Smooth muscle cell of the brain vasculature (primary cell): ENCODE data around the gene NFAT5.
"Not testable (repeated sequence)": the region's sequence is repeated elsewhere in the genome, so short reads cannot be mapped to it uniquely, and the experiment has no call there.

Experiments
- DNase-seq: peaks from one replicate; pipeline ENCODE4 v3.0.0-alpha.2; 2012; ENCODE audit warnings: low read depth, low spot score

NFAT5 gene

DNA sequence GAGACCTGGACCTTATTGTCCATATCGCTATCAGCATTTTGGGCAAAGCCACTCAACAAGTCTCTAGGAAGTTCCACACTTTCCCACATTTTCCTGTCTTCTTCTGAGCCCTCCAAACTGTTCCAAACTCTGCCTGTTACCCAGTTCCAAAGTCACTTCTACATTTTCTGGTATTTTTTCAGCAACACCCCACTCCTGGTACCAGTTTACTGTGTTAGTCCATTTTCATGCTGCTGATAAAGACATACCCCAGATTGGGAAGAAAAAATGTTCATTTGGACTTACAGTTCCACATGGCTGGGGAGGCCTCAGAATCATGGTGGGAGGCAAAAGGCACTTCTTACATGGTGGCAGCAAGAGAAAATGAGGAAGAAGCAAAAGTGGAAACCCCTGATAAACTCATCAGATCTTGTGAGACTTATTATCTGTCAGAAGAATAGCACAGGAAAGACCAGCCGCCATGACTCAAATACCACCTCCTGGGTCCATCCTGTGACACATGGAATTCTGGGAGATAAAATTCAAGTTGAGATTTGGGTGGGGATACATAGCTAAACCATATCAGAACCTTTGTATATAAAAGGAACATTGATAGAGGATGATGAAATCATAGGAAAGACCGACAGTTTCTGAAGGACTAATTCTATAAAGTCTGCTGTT, 71.6 kb downstream of the NFAT5 start:
- not testable (repeated sequence) for DNase-seq

- not testable (repeated sequence) for DNase-seq
These were observed 78.2 kb downstream of the NFAT5 start for GRCh38 chr16:69643997-69644396.

DNA sequence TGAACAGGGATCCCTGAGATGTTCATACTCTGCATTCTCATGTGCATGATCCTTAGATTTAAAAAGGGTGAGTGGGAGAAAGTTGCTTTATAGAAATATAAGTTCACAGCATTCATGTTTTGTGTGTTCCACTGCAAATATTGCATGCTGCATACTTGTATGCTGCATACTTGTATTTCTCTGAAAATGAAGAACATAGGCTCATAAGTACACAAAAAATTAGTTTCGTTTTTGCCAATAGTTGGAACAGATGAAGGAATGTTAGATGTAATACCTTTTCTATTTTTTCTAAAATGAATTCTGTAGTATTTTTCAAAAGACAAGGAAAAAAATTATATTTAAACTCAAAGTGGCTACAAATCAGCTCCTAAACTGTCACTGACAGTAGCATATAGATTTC, 79.0 kb downstream of the NFAT5 start:
- no peak for DNase-seq

GRCh38 chr16:69647020-69647419, 81.3 kb downstream of the NFAT5 start:
- DNase-seq = no peak

- DNase-seq = no peak
These were observed 85.5 kb downstream of the NFAT5 start for GRCh38 chr16:69651217-69651616.

GRCh38 chr16:69654280-69654931, 88.6 kb downstream of the NFAT5 start:
- no peak for DNase-seq

GRCh38 chr16:69660166-69660565, 94.4 kb downstream of the NFAT5 start:
- DNase-seq = no peak

DNA sequence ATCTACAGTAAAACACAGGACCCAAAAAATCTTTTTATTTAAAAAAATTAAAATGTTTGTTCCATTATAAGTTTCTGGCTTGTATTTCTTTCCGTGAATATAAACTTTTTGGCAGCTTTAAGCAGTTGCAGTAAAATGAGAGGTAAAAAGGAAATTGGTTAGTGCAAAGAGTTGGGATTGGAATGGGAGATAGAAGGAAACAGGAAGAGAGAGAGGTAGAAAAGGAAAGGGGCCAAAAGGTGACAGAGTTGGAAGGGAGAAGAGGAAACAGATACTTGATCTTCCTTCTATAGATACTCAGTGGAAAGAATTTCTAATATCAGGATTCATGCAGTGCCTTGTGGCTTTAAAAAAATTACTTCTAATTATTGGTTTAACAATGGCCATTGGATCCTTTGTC, 97.1 kb downstream of the NFAT5 start:
- no peak for DNase-seq

- no peak for DNase-seq
These were observed 98.1 kb downstream of the NFAT5 start for GRCh38 chr16:69663846-69664245.

GRCh38 chr16:69669577-69669976, 103.8 kb downstream of the NFAT5 start:
- no peak for DNase-seq

DNA sequence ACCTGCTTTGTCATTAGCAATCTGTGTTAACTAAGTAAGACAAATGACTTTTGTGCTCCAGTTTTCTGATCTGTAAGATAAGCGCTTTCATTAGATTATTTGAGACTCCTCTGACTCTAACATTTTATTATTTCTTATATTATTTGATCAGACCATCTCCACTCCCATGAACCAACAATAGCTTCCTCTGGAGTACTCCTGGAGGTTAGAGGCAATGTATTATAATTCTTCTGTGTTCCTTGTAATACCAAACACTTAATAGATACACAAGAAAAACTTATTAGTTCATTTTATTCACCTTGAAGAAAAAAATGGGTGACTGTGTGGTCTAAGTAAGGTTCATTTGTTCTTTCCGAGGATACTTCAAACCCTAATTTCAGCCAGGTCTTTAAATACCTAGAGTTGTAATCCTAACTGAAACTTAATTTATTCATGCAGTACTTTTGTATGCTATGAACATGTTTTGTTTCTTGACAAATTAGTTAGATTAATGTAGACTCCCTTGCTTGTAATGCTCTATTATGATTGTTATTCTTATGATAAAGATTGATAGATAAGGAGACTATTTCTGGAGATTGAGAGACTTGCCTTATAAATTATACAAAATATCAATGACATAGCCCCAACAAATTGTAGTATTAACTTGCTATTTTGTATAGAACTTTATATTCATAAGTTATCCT, 106.7 kb downstream of the NFAT5 start:
- DNase-seq = no peak

DNA sequence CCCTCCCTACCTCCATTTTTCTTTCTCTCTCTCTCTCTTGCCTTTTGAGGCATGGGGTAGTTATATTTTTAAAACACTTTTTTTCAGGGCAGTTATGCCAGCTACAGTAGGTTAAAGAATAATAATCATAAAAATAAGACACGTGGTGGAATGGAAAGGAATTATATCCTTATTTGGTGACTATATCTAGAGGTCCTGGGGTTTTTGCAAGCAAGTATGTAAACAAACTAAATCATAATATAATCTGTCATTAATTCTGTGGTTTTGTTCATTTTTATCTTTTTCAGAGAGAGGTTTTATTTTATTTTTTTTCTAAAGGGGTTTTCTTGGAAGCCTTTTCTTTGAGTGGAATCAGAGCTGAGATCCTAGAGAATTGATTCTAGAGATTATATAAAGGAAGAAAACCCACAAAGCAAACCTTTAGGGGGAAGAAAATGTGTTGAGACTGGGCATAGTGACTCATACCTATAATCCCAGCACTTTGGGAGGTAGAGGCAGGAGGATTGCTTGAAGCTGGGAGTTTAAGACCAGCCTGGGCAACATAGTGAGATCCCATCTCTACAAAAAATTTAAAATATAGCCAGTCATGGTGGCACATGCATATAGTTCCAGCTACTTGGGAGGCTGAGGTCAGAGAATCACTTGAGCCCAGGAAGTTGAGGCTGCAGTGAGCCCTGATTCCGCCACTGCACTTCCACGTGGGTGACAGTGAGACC, 107.4 kb downstream of the NFAT5 start:
- no peak for DNase-seq

DNA sequence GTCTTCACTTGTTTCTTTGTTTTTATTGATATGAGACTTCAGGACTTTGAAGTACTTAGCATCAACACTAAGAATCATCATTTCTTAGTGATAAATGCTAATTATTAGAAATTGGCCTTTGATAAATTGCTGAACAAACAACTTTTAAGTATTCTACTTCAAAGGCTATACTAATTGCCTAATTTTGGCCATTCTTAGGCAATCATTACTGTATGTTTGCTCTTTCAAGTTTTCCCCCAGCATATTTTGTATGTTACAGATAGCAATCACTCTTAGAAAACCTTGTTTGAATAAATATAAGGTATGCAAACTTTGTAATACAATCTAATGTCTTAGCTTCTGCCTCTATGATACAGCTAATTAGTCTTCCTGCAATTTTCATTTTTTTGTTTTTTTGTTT, 114.6 kb downstream of the NFAT5 start:
- no peak for DNase-seq

- DNase-seq = no peak
These were observed 122.8 kb downstream of the NFAT5 start for GRCh38 chr16:69688589-69688988.

- no peak for DNase-seq
These were observed 126.5 kb downstream of the NFAT5 start for GRCh38 chr16:69691980-69692911.

DNA sequence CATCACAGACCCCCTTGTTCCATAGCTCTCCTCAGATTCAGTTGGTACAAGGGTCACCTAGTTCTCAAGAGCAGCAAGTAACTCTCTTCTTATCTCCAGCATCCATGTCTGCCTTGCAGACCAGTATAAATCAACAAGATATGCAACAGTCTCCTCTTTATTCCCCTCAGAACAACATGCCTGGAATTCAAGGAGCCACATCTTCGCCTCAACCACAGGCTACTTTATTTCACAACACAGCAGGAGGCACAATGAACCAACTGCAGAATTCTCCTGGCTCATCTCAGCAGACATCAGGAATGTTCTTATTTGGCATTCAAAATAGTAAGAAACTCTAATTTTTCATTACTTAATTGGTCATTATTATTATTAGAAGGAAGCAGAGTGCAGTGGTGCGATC, 128.2 kb downstream of the NFAT5 start:
- DNase-seq = no peak

- DNase-seq = no peak
These were observed 132.6 kb downstream of the NFAT5 start for GRCh38 chr16:69698404-69698803.

DNA sequence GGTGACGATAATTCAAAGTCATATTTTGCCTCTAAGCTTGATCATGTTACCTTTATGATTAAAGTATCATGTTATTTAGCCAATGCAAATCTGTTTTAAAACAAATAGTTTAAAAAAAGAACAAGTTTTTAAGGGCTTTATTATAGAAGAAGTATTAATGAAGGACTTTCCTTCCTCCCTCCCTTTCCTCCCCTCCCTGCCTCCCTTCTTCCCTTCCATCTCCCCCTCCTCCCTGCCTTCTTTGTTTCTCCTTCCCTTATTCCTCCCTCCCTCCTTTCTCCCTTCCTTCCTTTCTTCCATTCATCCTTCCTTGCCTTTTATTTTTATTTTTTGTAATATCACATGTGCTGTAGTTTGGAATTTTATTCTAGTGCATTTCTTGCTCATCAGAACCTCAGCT, 134.1 kb downstream of the NFAT5 start:
- no peak for DNase-seq

- no peak for DNase-seq
These were observed 135.7 kb downstream of the NFAT5 start for GRCh38 chr16:69701452-69701851.

DNA sequence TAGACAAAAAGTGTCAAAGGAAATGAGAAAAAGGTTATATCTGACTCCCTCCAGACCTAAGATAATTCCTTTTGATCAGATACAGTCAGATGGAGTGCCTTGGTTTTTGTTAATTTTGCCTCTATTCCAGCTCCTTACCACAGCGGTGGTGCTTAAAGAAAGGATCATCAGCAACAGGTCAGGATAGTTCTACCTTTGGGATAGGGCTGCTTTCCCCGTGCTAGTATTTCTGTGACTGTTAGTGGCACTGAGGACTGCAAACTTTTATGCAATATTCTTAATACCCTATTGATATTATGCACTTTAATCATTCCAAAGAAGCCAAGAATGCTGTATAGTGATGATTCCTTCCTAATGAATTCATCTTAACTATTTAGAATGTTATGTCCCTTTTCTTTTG, 136.1 kb downstream of the NFAT5 start:
- no peak for DNase-seq

- DNase-seq = no peak
These were observed 137.9 kb downstream of the NFAT5 start for GRCh38 chr16:69703638-69704037.
